SK-N-SH (cell line): ENCODE data around the gene MARF1. TPM values are rescaled to one million over a fixed set of nuclear protein-coding genes. Genes with fewer than 3 reads are reported as not detected.

Experiments used
- CTCF ChIA-PET: fragments of 300-600, 350-600 bp; formaldehyde crosslinking; extraction: SDS; loops from one replicate; lab custom pipeline; 2021; lab: Yijun Ruan, JAX
- POLR2A ChIA-PET: fragments of 350-600 bp; sonication (Branson Sonifier 250); formaldehyde crosslinking; extraction: SDS; loops from one replicate; lab custom pipeline; 2020; ENCODE audit warnings: antibody characterized with exemption, inconsistent platforms; lab: Yijun Ruan, JAX
- DNase-seq: peaks from one replicate; pipeline ENCODE4 v3.0.0; 2012
- H2AFZ ChIP-seq: fragments of 200-600 bp; sonication (generic); 2 replicates; pipeline ENCODE4 v1.8.1; 2016; ENCODE audit warnings: antibody characterized with exemption, mild to moderate bottlenecking, low read depth
- H3F3A ChIP-seq: fragments of 200-600 bp; sonication (generic); replicated peaks from 2 replicates; pipeline ENCODE3; 2016; ENCODE audit warnings: antibody characterized with exemption, mild to moderate bottlenecking; ENCODE audit not compliant: insufficient read depth
- H3K27ac ChIP-seq, 2 experiments: fragments of 200-500 bp in 1 of 2; fragments of 200-600 bp in 1 of 2; sonication (Bioruptor generic) in 1 of 2; sonication (generic), shearing (Covaris generic) in 1 of 2; 2 replicates each; pipeline versions ENCODE4 v1.5.1 to v1.6.1; 2014 to 2016; ENCODE audit warnings: low read depth in 2 of 2, inconsistent platforms in 1 of 2, low read length in 1 of 2, mild to moderate bottlenecking in 1 of 2, mixed read lengths in 1 of 2
- H3K27me3 ChIP-seq: fragments of 200-600 bp; sonication (generic), shearing (Covaris generic); 2 replicates; pipeline ENCODE4 v1.6.1; 2016; ENCODE audit warnings: mixed run types; ENCODE audit not compliant: insufficient read depth
- H3K36me3 ChIP-seq, 2 experiments: fragments of 200-500 bp in 1 of 2; fragments of 200-600 bp in 1 of 2; sonication (Bioruptor generic) in 1 of 2; sonication (generic) in 1 of 2; replicated peaks in 1 of 2; 2 replicates each; pipeline versions ENCODE3 to v1.5.1; 2014 to 2016; ENCODE audit warnings: low read length in 1 of 2, mild to moderate bottlenecking in 1 of 2; ENCODE audit not compliant: insufficient read depth in 2 of 2, control insufficient read depth in 1 of 2
- H3K4me1 ChIP-seq, 2 experiments: fragments of 200-500 bp in 1 of 2; fragments of 200-600 bp in 1 of 2; sonication (Bioruptor generic) in 1 of 2; sonication (generic), shearing (Covaris generic) in 1 of 2; 2 replicates each; pipeline versions ENCODE4 v1.5.1 to v1.6.1; 2014 to 2016; ENCODE audit warnings: low read depth in 1 of 2, low read length in 1 of 2, mixed run types in 1 of 2; ENCODE audit not compliant: insufficient read depth in 2 of 2, control insufficient read depth in 1 of 2
- H3K4me2 ChIP-seq: fragments of 200-600 bp; sonication (generic), shearing (Covaris generic); 2 replicates; pipeline ENCODE4 v1.6.1; 2017; ENCODE audit warnings: mixed run types
- H3K4me3 ChIP-seq, 2 experiments: fragments of 200-500 bp in 1 of 2; fragments of 200-600 bp in 1 of 2; sonication (Bioruptor generic) in 1 of 2; sonication (generic), shearing (Covaris generic) in 1 of 2; 2 replicates each; pipeline versions ENCODE4 v1.5.1 to v1.8.1; 2014 to 2016; ENCODE audit warnings: low read depth in 2 of 2, inconsistent platforms in 1 of 2, low read length in 1 of 2, mild to moderate bottlenecking in 1 of 2, mixed read lengths in 1 of 2, moderate library complexity in 1 of 2
- H3K79me2 ChIP-seq: fragments of 200-600 bp; sonication (generic); 2 replicates; pipeline ENCODE4 v1.8.1; 2017; ENCODE audit warnings: mild to moderate bottlenecking; ENCODE audit not compliant: insufficient read depth
- H3K9ac ChIP-seq: fragments of 200-600 bp; sonication (generic); 2 replicates; pipeline ENCODE4 v1.6.1; 2017; ENCODE audit warnings: mixed run types
- H3K9me2 ChIP-seq: fragments of 200-600 bp; sonication (generic); 2 replicates; pipeline ENCODE4 v1.6.1; 2017; ENCODE audit warnings: mixed run types
- H3K9me3 ChIP-seq: fragments of 200-600 bp; sonication (generic); 2 replicates; pipeline ENCODE4 v1.6.1; 2017; ENCODE audit warnings: mixed run types, mild to moderate bottlenecking, moderate library complexity
- H4K20me1 ChIP-seq: fragments of 200-600 bp; sonication (generic); 2 replicates; pipeline ENCODE4 v1.6.1; 2017; ENCODE audit warnings: mild to moderate bottlenecking, mixed run types; ENCODE audit not compliant: insufficient read depth
- ELF1 ChIP-seq: IDR thresholded peaks from 2 replicates; pipeline ENCODE4 v1.4.0; 2012
- EZH2phosphoT487 ChIP-seq: fragments of 200-600 bp; sonication (generic); IDR thresholded peaks from 2 replicates; pipeline ENCODE4 v1.6.1; 2017; ENCODE audit warnings: low read depth, mixed run types, mild to moderate bottlenecking, antibody characterized with exemption, moderate library complexity, borderline replicate concordance
- FOSL2 ChIP-seq: IDR thresholded peaks from 2 replicates; pipeline ENCODE4 v1.4.0; 2012; ENCODE audit warnings: low read depth, mild to moderate bottlenecking, moderate library complexity, borderline replicate concordance
- FOXJ3 ChIP-seq: sonication (generic); formaldehyde crosslinking; IDR thresholded peaks from 2 replicates; pipeline ENCODE4 v1.5.1; 2020; ENCODE audit warnings: mild to moderate bottlenecking, missing genetic modification reagents
- GABPA ChIP-seq: IDR thresholded peaks from 2 replicates; pipeline ENCODE4 v1.4.0; 2012; ENCODE audit warnings: low read depth, mild to moderate bottlenecking
- GATA2 ChIP-seq: sonication (generic); formaldehyde crosslinking; IDR thresholded peaks from 2 replicates; pipeline ENCODE4 v1.5.0; 2020; ENCODE audit warnings: mild to moderate bottlenecking, missing genetic modification reagents
- JUND ChIP-seq: IDR thresholded peaks from 2 replicates; pipeline ENCODE4 v1.4.0; 2012
- TCF12 ChIP-seq: IDR thresholded peaks from 2 replicates; pipeline ENCODE4 v1.4.0; 2012
- TEAD4 ChIP-seq: IDR thresholded peaks from 2 replicates; pipeline ENCODE4 v1.4.0; 2012; ENCODE audit warnings: mild to moderate bottlenecking, borderline replicate concordance; ENCODE audit not compliant: insufficient read depth
- WGBS: methylation state at CpG from one replicate; pipeline ENCODE4 v1.1.6; 2017; ENCODE audit warnings: low lambda C conversion rate; 5-methylcytosine and 5-hydroxymethylcytosine counted together
- polyA plus RNA-seq, 3 experiments: library from polyadenylated mRNA; depleted of rRNA; stranded (reverse); fragments of >200 nt; gene quantifications; 2 replicates each; pipeline ENCODE4 v1.2.3, GENCODE V29; 2012

Gene MARF1
- polyA plus RNA-seq, 1 of the 3 experiments (the other 2 are of a cell fraction), result 10.3 TPM

DNA sequence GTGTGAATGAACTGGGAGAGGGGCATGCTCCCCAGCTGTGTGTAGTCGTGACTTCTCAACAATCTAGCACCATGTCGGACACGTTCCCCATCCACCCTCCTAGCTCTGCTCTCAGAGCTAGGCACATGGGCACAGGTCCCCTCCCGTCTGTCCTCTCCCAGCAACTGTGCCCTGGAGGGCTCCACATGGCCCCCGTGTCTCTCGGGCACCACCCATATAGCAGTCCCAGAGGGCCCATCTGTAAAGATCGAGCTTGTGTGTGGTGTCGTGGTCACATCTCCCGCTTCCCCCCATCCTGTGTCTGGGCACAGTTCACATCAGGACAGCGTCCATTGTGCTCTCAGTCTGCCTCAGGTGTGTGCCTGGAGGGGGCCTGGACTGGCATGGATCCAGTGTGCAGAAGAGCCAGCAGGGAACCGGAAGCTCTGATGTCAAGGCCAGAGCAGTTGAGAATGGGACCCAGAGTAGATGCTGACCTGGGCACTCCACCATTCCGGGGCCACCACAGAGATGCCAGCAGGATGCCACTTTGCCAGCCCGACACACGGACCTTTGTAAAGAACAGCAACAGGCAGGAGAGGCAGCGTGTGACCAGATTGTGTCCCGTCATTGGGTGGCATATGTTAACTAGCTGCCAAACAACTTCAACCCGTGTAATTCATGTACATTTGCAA lies 55.7 kb downstream of the MARF1 start:
- CTCF ChIA-PET, result interaction anchor here (1.1 to 1.4 kb wide), 2 partner anchors 12 to 235 kb away, joined by 3 to 4 read pairs; no protein-coding TSS in a partner anchor
- H3K36me3 ChIP-seq, result peaks cover 8 to 56% of the 10 kb centered on the region in 2 experiments
- 94% methylated on average over 16 of the region's 17 CpGs for WGBS

DNA sequence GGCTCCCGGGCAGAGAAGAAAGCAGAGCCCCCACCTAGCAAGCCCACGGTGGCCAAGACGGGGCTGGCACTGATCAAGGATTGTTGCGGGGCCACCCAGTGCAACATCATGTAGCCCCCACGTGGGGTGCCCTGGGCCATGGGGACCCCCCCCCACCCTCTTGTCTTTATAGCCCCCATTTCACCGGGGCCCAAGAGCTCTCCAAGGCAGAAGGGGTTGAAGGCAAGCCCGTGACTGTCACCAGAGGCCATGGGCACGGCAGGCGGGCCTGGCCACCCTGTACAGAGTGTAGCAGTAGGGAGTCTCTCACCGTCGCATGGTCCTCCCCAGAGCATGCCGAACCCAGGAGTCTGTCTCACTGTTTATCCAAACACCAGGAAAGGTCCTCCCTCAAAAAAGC lies 56.2 kb downstream of the MARF1 start:
- Histone ChIP-seq H3F3A (peaks cover 16% of the 10 kb centered on the region), H3K4me3 (no peak overlapping the region; a peak in 1 of 4 replicates), H3K27me3 (no peaks in the 10 kb centered on the region), H3K4me1 (peaks cover 2 to 6% of the 10 kb centered on the region in 2 experiments; a peak in 2 of 4 replicates)
- CTCF ChIA-PET, result interaction anchor here (1.1 to 1.4 kb wide), 2 partner anchors 13 to 236 kb away, joined by 3 to 4 read pairs; no protein-coding TSS in a partner anchor
- no peak for TF ChIP-seq GATA2 (CRISPR knock-in tag)
- TF ChIP-seq FOSL2, result no peak
- no peak for TF ChIP-seq ELF1
- no peak for TF ChIP-seq FOXJ3 (CRISPR knock-in tag)
- no peak for TF ChIP-seq GABPA
- TF ChIP-seq TCF12, result no peak
- no peak for TF ChIP-seq TEAD4
- TF ChIP-seq, all 33 proteins: peak for 0
- peaks cover 9 to 56% of the 10 kb centered on the region in 2 experiments for H3K36me3 ChIP-seq
- H3K27ac ChIP-seq, result no peak overlapping the region
- no peak overlapping the region for H3K4me2 ChIP-seq
- H3K9me3 ChIP-seq, result peaks cover 17% of the 10 kb centered on the region
- no peaks in the 10 kb centered on the region for H3K9me2 ChIP-seq
- H3K9ac ChIP-seq, result no peak overlapping the region
- no peaks in the 10 kb centered on the region for H3K79me2 ChIP-seq
- no peaks in the 10 kb centered on the region for H4K20me1 ChIP-seq
- POLR2A ChIA-PET, result no interaction called here
- no peak for DNase-seq
- H2AFZ ChIP-seq, result no peak overlapping the region
- WGBS, result 94% methylated on average over 9 of the region's 12 CpGs

More for the DNA sequence above, 55.7 kb downstream of the MARF1 start:
- H4K20me1 ChIP-seq, result no peaks in the 10 kb centered on the region
- H3K4me2 ChIP-seq, result no peak overlapping the region
- no peak overlapping the region for H3K27ac ChIP-seq
- H3K79me2 ChIP-seq, result no peaks in the 10 kb centered on the region
- H2AFZ ChIP-seq, result no peak overlapping the region
- DNase-seq, result no peak
- TF ChIP-seq JUND, result no peak
- POLR2A ChIA-PET, result interaction anchor here (0.6 kb wide), 1 partner anchor 152 kb away, joined by 3 read pairs; no protein-coding TSS in a partner anchor
- H3K4me1 ChIP-seq, result peaks cover 2 to 6% of the 10 kb centered on the region in 2 experiments; a peak in 2 of 4 replicates
- H3K9me3 ChIP-seq, result peaks cover 17% of the 10 kb centered on the region
- H3F3A ChIP-seq, result peaks cover 16% of the 10 kb centered on the region
- no peak overlapping the region for H3K4me3 ChIP-seq
- H3K9me2 ChIP-seq, result no peaks in the 10 kb centered on the region
- H3K27me3 ChIP-seq, result no peaks in the 10 kb centered on the region
- no peak overlapping the region for H3K9ac ChIP-seq

DNA sequence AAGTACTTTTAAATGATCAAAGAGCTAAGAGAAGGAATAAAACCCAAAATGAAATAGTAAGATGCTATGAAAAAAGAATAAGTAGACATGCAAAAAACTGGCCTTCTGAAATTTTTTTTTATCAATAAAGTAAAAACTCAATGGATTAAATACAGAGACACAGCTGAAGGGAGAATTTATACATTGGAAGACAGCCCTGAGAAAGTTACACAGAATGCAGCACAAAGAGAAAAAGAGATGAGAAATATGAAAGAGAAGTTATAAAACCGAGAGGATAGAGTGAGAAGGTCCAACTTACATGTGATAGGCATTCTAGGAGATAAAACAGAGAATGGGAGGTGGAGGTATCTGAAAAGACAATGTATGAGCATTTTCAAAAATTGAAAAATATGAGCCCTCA lies 57.0 kb downstream of the MARF1 start:
- Histone ChIP-seq H3K9ac (no peak overlapping the region), H3K27ac (no peak overlapping the region), H3K9me3 (peaks cover 17% of the 10 kb centered on the region), H4K20me1 (no peaks in the 10 kb centered on the region), H3K9me2 (no peaks in the 10 kb centered on the region), H3K4me1 (peaks cover under 1 to 6% of the 10 kb centered on the region in 2 experiments; a peak in 2 of 4 replicates), H3K27me3 (no peaks in the 10 kb centered on the region), H2AFZ (no peak overlapping the region), H3F3A (peaks cover 16% of the 10 kb centered on the region), H3K4me3 (no peak overlapping the region), H3K4me2 (no peak overlapping the region), H3K79me2 (no peaks in the 10 kb centered on the region), H3K36me3 (peaks cover 12 to 56% of the 10 kb centered on the region in 2 experiments)
- 67% methylated on average over 1 of the region's 1 CpG for WGBS
- no peak for DNase-seq
- ChIA-PET POLR2A (no interaction called here), CTCF (interaction anchor here (1.4 kb wide), 1 partner anchor 14 kb away, joined by 4 read pairs; no protein-coding TSS in a partner anchor)
- no peak for TF ChIP-seq TCF12
- TF ChIP-seq EZH2phosphoT487, result no peak
- no peak for TF ChIP-seq TEAD4
- no peak for TF ChIP-seq FOSL2
